ENCODE results near the gene ATRIP. TPM values are rescaled to one million over a fixed set of nuclear protein-coding genes. Genes with fewer than 3 reads are reported as not detected.
A peak's percentile ranks its signal among the peaks of the same experiment; 100 is the strongest.
"Not testable (repeated sequence)": the region's sequence is repeated elsewhere in the genome, so short reads cannot be mapped to it uniquely, and the experiment has no call there.

Gene ATRIP
- total and polyA plus RNA-seq, 5 donors = 3.5 to 5.2 (median 4.1) TPM

- Histone ChIP-seq H3K27ac (ENCODE audit: low read length) (peak overlapping the region; percentile 79), H3K9me3 (ENCODE audit: control insufficient read depth, low read length) (no peaks in the 10 kb centered on the region), H3K4me3 (ENCODE audit: low read length) (peak overlapping the region; percentile 49), H3K4me1 (ENCODE audit: control insufficient read depth, insufficient read depth, low read length) (no peaks in the 10 kb centered on the region), H3K27me3 (ENCODE audit: control insufficient read depth, insufficient read depth) (no peaks in the 10 kb centered on the region)
- intact Hi-C loops (cut with DNase I) = no loop called here
- DNase-seq (peak in 2 of 3 donors; percentile 44 to 60), ATAC-seq (peak in 1 of 2 donors; percentile 15)
- 1% methylated on average over 21 of the region's 21 CpGs for WGBS
Measured at GRCh38 chr3:48440590-48440958, 6.0 kb upstream of the ATRIP start.

- ATAC-seq = no peak
- WGBS = 83% methylated on average over 6 of the region's 6 CpGs
- no peaks in the 10 kb centered on the region for H3K27me3 ChIP-seq (ENCODE audit: control insufficient read depth, insufficient read depth)
- no peaks in the 10 kb centered on the region for H3K9me3 ChIP-seq (ENCODE audit: control insufficient read depth, low read length)
- no peak overlapping the region for H3K4me3 ChIP-seq (ENCODE audit: low read length)
- no peaks in the 10 kb centered on the region for H3K4me1 ChIP-seq (ENCODE audit: control insufficient read depth, insufficient read depth, low read length)
- H3K27ac ChIP-seq (ENCODE audit: low read length) = no peak overlapping the region
- no peak for DNase-seq
- intact Hi-C loops (cut with DNase I) = no loop called here
Measured at GRCh38 chr3:48441940-48442339, 4.6 kb upstream of the ATRIP start.

GRCh38 chr3:48445277-48445882, 1.2 kb upstream of the ATRIP start:
- no peak overlapping the region for H3K4me3 ChIP-seq (ENCODE audit: low read length)
- H3K9me3 ChIP-seq (ENCODE audit: control insufficient read depth, low read length) = no peaks in the 10 kb centered on the region
- peaks cover 2% of the 10 kb centered on the region for H3K4me1 ChIP-seq (ENCODE audit: control insufficient read depth, insufficient read depth, low read length)
- DNase-seq (no peak), ATAC-seq (no peak)
- intact Hi-C loops (cut with DNase I) = no loop called here
- H3K27me3 ChIP-seq (ENCODE audit: control insufficient read depth, insufficient read depth) = no peaks in the 10 kb centered on the region
- no peak overlapping the region for H3K27ac ChIP-seq (ENCODE audit: low read length)
- 70% methylated on average over 6 of the region's 6 CpGs for WGBS

GRCh38 chr3:48446043-48446424, 503 bp upstream of the ATRIP start:
- peaks cover 2% of the 10 kb centered on the region for H3K4me1 ChIP-seq (ENCODE audit: control insufficient read depth, insufficient read depth, low read length)
- no peak for ATAC-seq

GRCh38 chr3:48451270-48451669, 4.7 kb downstream of the ATRIP start:
- H3K27ac ChIP-seq (ENCODE audit: low read length) = no peak overlapping the region
- H3K4me1 ChIP-seq (ENCODE audit: control insufficient read depth, insufficient read depth, low read length) = peaks cover 2% of the 10 kb centered on the region
- ATAC-seq (no peak), DNase-seq (no peak)
- H3K4me3 ChIP-seq (ENCODE audit: low read length) = no peak overlapping the region
- H3K9me3 ChIP-seq (ENCODE audit: control insufficient read depth, low read length) = no peaks in the 10 kb centered on the region
- WGBS = 73% methylated on average over 1 of the region's 1 CpG
- intact Hi-C loops (cut with DNase I) = no loop called here
- H3K27me3 ChIP-seq (ENCODE audit: control insufficient read depth, insufficient read depth) = no peaks in the 10 kb centered on the region

More at GRCh38 chr3:48446043-48446424, 503 bp upstream of the ATRIP start:
- no peaks in the 10 kb centered on the region for H3K9me3 ChIP-seq (ENCODE audit: control insufficient read depth, low read length)
- H3K27me3 ChIP-seq (ENCODE audit: control insufficient read depth, insufficient read depth) = no peaks in the 10 kb centered on the region
- intact Hi-C loops (cut with DNase I) = no loop called here
- DNase-seq = no peak
- 13% methylated on average over 6 of the region's 6 CpGs for WGBS
- peak overlapping the region; percentile 80 for H3K4me3 ChIP-seq (ENCODE audit: low read length)
- peak overlapping the region; percentile 80 for H3K27ac ChIP-seq (ENCODE audit: low read length)

- intact Hi-C loops (cut with DNase I) = no loop called here
- ATAC-seq = no peak
- Histone ChIP-seq H3K4me3 (ENCODE audit: low read length) (no peak overlapping the region), H3K9me3 (ENCODE audit: control insufficient read depth, low read length) (no peaks in the 10 kb centered on the region), H3K27ac (ENCODE audit: low read length) (no peak overlapping the region), H3K27me3 (ENCODE audit: control insufficient read depth, insufficient read depth) (no peaks in the 10 kb centered on the region), H3K4me1 (ENCODE audit: control insufficient read depth, insufficient read depth, low read length) (no peaks in the 10 kb centered on the region)
- WGBS = 95% methylated on average over 1 of the region's 1 CpG
- DNase-seq = no peak
Measured at GRCh38 chr3:48456456-48456855, 9.9 kb downstream of the ATRIP start.

GRCh38 chr3:48459331-48459730, 12.8 kb downstream of the ATRIP start:
- Histone ChIP-seq H3K27ac (ENCODE audit: low read length) (no peak overlapping the region), H3K27me3 (ENCODE audit: control insufficient read depth, insufficient read depth) (no peaks in the 10 kb centered on the region), H3K9me3 (ENCODE audit: control insufficient read depth, low read length) (no peaks in the 10 kb centered on the region), H3K4me3 (ENCODE audit: low read length) (no peak overlapping the region), H3K4me1 (ENCODE audit: control insufficient read depth, insufficient read depth, low read length) (no peaks in the 10 kb centered on the region)
- no peak for DNase-seq
- ATAC-seq = no peak
- intact Hi-C loops (cut with DNase I) = no loop called here
- 93% methylated on average over 3 of the region's 3 CpGs for WGBS

GRCh38 chr3:48459773-48460516, 13.4 kb downstream of the ATRIP start:
- ATAC-seq = no peak
- 71% methylated on average over 7 of the region's 7 CpGs for WGBS
- Histone ChIP-seq H3K9me3 (ENCODE audit: control insufficient read depth, low read length) (no peaks in the 10 kb centered on the region), H3K4me3 (ENCODE audit: low read length) (no peak overlapping the region), H3K4me1 (ENCODE audit: control insufficient read depth, insufficient read depth, low read length) (no peaks in the 10 kb centered on the region), H3K27me3 (ENCODE audit: control insufficient read depth, insufficient read depth) (no peaks in the 10 kb centered on the region), H3K27ac (ENCODE audit: low read length) (no peak overlapping the region)
- intact Hi-C loops (cut with DNase I) = no loop called here
- no peak for DNase-seq

- WGBS = 91% methylated on average over 3 of the region's 3 CpGs
- H3K9me3 ChIP-seq (ENCODE audit: control insufficient read depth, low read length) = no peaks in the 10 kb centered on the region
- H3K27me3 ChIP-seq (ENCODE audit: control insufficient read depth, insufficient read depth) = no peaks in the 10 kb centered on the region
- DNase-seq (no peak), ATAC-seq (no peak)
- H3K4me3 ChIP-seq (ENCODE audit: low read length) = no peak overlapping the region
- no peaks in the 10 kb centered on the region for H3K4me1 ChIP-seq (ENCODE audit: control insufficient read depth, insufficient read depth, low read length)
- H3K27ac ChIP-seq (ENCODE audit: low read length) = no peak overlapping the region
- intact Hi-C loops (cut with DNase I) = no loop called here
Measured at GRCh38 chr3:48460517-48460902, 14.0 kb downstream of the ATRIP start.

GRCh38 chr3:48461767-48462166, 15.2 kb downstream of the ATRIP start:
- DNase-seq; H3K27ac ChIP-seq (ENCODE audit: low read length); H3K4me1 ChIP-seq (ENCODE audit: control insufficient read depth, insufficient read depth, low read length); H3K27me3 ChIP-seq (ENCODE audit: control insufficient read depth, insufficient read depth); intact Hi-C loops (cut with DNase I); ATAC-seq; H3K9me3 ChIP-seq (ENCODE audit: control insufficient read depth, low read length); H3K4me3 ChIP-seq (ENCODE audit: low read length): not testable (repeated sequence)
- WGBS = 94% methylated on average over 7 of the region's 7 CpGs

- Histone ChIP-seq H3K27ac (ENCODE audit: low read length) (no peak overlapping the region), H3K27me3 (ENCODE audit: control insufficient read depth, insufficient read depth) (no peaks in the 10 kb centered on the region), H3K9me3 (ENCODE audit: control insufficient read depth, low read length) (no peaks in the 10 kb centered on the region), H3K4me1 (ENCODE audit: control insufficient read depth, insufficient read depth, low read length) (peaks cover 5% of the 10 kb centered on the region), H3K4me3 (ENCODE audit: low read length) (no peak overlapping the region)
- DNase-seq = no peak
- WGBS = 79% methylated on average over 9 of the region's 9 CpGs
- intact Hi-C loops (cut with DNase I) = loop anchor here in 2 of 4 donors (2.0 kb wide), 2 partner anchors 83 to 85 kb away; no protein-coding TSS in a partner anchor
- ATAC-seq = no peak
Measured at GRCh38 chr3:48463703-48464102, 17.2 kb downstream of the ATRIP start.
